HCT116 (cell line): ENCODE data around the gene GRIK1. TPM values are rescaled to one million over a fixed set of nuclear protein-coding genes. Genes with fewer than 3 reads are reported as not detected.

Experiments used
- ATAC-seq: fragments of 200-7000 bp; cut with Tn5 transposase; 2 replicates; pipeline ENCODE4 v1.9.1; 2020; ENCODE audit warnings: mild to moderate bottlenecking, moderate library complexity
- BruUV-seq: library from RNA; stranded (reverse); fragments of 400-500 nt; replicated peaks from 2 replicates; lab custom pipeline; 2021; lab: Mats Ljungman, UMichigan
- CTCF ChIA-PET: fragments of 300-600 bp; sonication (Branson Sonifier 250); formaldehyde crosslinking; loops from one replicate; lab custom pipeline; 2021; ENCODE audit warnings: antibody characterized with exemption; lab: Charles Lee
- POLR2A ChIA-PET: fragments of 300-600, 350-600 bp; sonication (Branson Sonifier 250); formaldehyde crosslinking; loops from one replicate; lab custom pipeline; 2021; ENCODE audit warnings: antibody characterized with exemption; lab: Charles Lee
- RAD21 ChIA-PET, 2 experiments: fragments of 300-600 bp; sonication (Branson Sonifier 250); formaldehyde crosslinking; loops; one replicate each; lab custom pipeline; 2023; ENCODE audit warnings: low total read pairs in 2 of 2; ENCODE audit not compliant: uncharacterized antibody in 2 of 2, unreplicated experiment in 2 of 2, low non-redundant PET in 1 of 2; lab: Charles Lee
- DNase-seq: peaks from one replicate; pipeline ENCODE4 v3.0.0-alpha.2; 2010; ENCODE audit warnings: low read depth, low spot score
- H2AFZ ChIP-seq: fragments of 200-600 bp; shearing (Covaris generic), sonication (generic); 2 replicates; pipeline ENCODE4 v1.6.1; 2017; ENCODE audit warnings: low read depth, mixed run types, mixed read lengths, antibody characterized with exemption, low read length; ENCODE audit not compliant: poor library complexity, severe bottlenecking
- H3K27ac ChIP-seq: 2 replicates; pipeline ENCODE4 v1.5.1; 2012; ENCODE audit warnings: low read depth, low read length
- H3K27me3 ChIP-seq: fragments of 200-600 bp; sonication (generic); 2 replicates; pipeline ENCODE4 v1.6.1; 2016; ENCODE audit warnings: mixed run types, low read length, mixed read lengths; ENCODE audit not compliant: insufficient read depth
- H3K36me3 ChIP-seq, 2 experiments: fragments of 200-500 bp in 1 of 2; fragments of 200-600 bp in 1 of 2; sonication (Bioruptor generic) in 1 of 2; sonication (generic) in 1 of 2; 2 replicates each; pipeline versions ENCODE4 v1.5.1 to v1.6.1; 2014 to 2016; ENCODE audit warnings: low read length in 2 of 2, inconsistent platforms in 1 of 2, mixed read lengths in 1 of 2, mixed run types in 1 of 2; ENCODE audit not compliant: insufficient read depth in 2 of 2, control insufficient read depth in 1 of 2
- H3K4me1 ChIP-seq, 2 experiments: fragments of 200-600 bp in 1 of 2; sonication (generic) in 1 of 2; 2 replicates each; pipeline versions ENCODE4 v1.5.1 to v1.6.1; 2012 to 2017; ENCODE audit warnings: low read length in 2 of 2, inconsistent platforms in 1 of 2, mild to moderate bottlenecking in 1 of 2, mixed read lengths in 1 of 2, mixed run types in 1 of 2, moderate library complexity in 1 of 2; ENCODE audit not compliant: insufficient read depth in 2 of 2, control insufficient read depth in 1 of 2
- H3K4me2 ChIP-seq: fragments of 200-600 bp; sonication (generic); 2 replicates; pipeline ENCODE4 v1.6.1; 2017; ENCODE audit warnings: mixed run types, low read length, mixed read lengths
- H3K4me3 ChIP-seq, 2 experiments: fragments of 200-600 bp in 1 of 2; sonication (generic) in 1 of 2; replicated peaks in 1 of 2; 2 replicates each; pipeline ENCODE4 v1.5.1; 2011 to 2016; ENCODE audit warnings: low read length in 2 of 2, control low read depth in 1 of 2, low read depth in 1 of 2, mild to moderate bottlenecking in 1 of 2, mixed read lengths in 1 of 2, mixed run types in 1 of 2
- H3K79me2 ChIP-seq: fragments of 200-600 bp; sonication (generic); 2 replicates; pipeline ENCODE4 v1.6.1; 2017; ENCODE audit warnings: mild to moderate bottlenecking, mixed run types, low read length, moderate library complexity, mixed read lengths; ENCODE audit not compliant: insufficient read depth
- H3K9ac ChIP-seq: fragments of 200-600 bp; sonication (generic); 2 replicates; pipeline ENCODE4 v1.6.1; 2016; ENCODE audit warnings: low read length, mixed read lengths
- H3K9me2 ChIP-seq: fragments of 200-600 bp; sonication (generic), shearing (Covaris generic); 2 replicates; pipeline ENCODE4 v1.6.1; 2017; ENCODE audit warnings: mixed run types, mild to moderate bottlenecking, moderate library complexity; ENCODE audit not compliant: insufficient read depth
- H3K9me3 ChIP-seq, 2 experiments: fragments of 200-500 bp in 1 of 2; fragments of 200-600 bp in 1 of 2; sonication (Bioruptor generic) in 1 of 2; sonication (generic) in 1 of 2; 2 replicates each; pipeline ENCODE4 v1.6.1; 2014 to 2017; ENCODE audit warnings: low read length in 2 of 2, mixed read lengths in 2 of 2, inconsistent platforms in 1 of 2, low read depth in 1 of 2, mild to moderate bottlenecking in 1 of 2, mixed run types in 1 of 2, moderate library complexity in 1 of 2; ENCODE audit not compliant: control insufficient read depth in 1 of 2, insufficient read depth in 1 of 2
- H4K20me1 ChIP-seq: fragments of 200-600 bp; sonication (generic), shearing (Covaris generic); 2 replicates; pipeline ENCODE4 v1.6.1; 2017; ENCODE audit warnings: mixed run types, mild to moderate bottlenecking, moderate library complexity; ENCODE audit not compliant: insufficient read depth
- CBX3 ChIP-seq: IDR thresholded peaks from 2 replicates; pipeline ENCODE4 v1.6.1; 2012; ENCODE audit warnings: low read depth
- EZH2 ChIP-seq: fragments of 200-600 bp; sonication (generic); IDR thresholded peaks from 2 replicates; pipeline ENCODE4 v1.6.1; 2017; ENCODE audit warnings: antibody characterized with exemption, mixed run types
- EZH2phosphoT487 ChIP-seq: fragments of 200-600 bp; IDR thresholded peaks from 2 replicates; pipeline ENCODE4 v1.6.1; 2018; ENCODE audit warnings: antibody characterized with exemption, borderline replicate concordance
- JUND ChIP-seq: IDR thresholded peaks from 2 replicates; pipeline ENCODE4 v1.6.1; 2012
- RAD21 ChIP-seq: IDR thresholded peaks from 2 replicates; pipeline ENCODE4 v1.6.1; 2012; ENCODE audit warnings: low read depth, mild to moderate bottlenecking
- SRF ChIP-seq: IDR thresholded peaks from 2 replicates; pipeline ENCODE4 v1.6.1; 2012; ENCODE audit warnings: low read depth
- TCF7L2 ChIP-seq: IDR thresholded peaks from 2 replicates; pipeline ENCODE4 v1.7.0; 2011; ENCODE audit warnings: borderline replicate concordance, inconsistent platforms; ENCODE audit not compliant: insufficient read depth, insufficient read length; ENCODE audit errors: extremely low read depth
- YY1 ChIP-seq: IDR thresholded peaks from 2 replicates; pipeline ENCODE4 v1.6.1; 2011; ENCODE audit warnings: low read length, low read depth, moderate library complexity, mild to moderate bottlenecking; ENCODE audit not compliant: insufficient replicate concordance; ENCODE audit errors: extremely low read depth
- ZNF274 ChIP-seq: fragments of 200-500 bp; sonication (Bioruptor generic); IDR thresholded peaks from 2 replicates; pipeline ENCODE4 v1.6.1; 2014; ENCODE audit warnings: mild to moderate bottlenecking, low read depth, low read length, inconsistent platforms
- intact Hi-C: fragments of 100-400 bp; cut with micrococcal nuclease; formaldehyde crosslinking; loops from 2 replicates; pipeline ENCODE4 v1.10.0; 2022
- total RNA-seq: library from RNA; stranded (reverse); gene quantifications from one replicate; pipeline ENCODE4 v1.2.1, GENCODE V29; 2021; ENCODE audit not compliant: unreplicated experiment
- TF ChIP-seq, protein P1 (sequence below): IDR thresholded peaks from 2 replicates; pipeline ENCODE4 v1.6.1; 2012
- TF ChIP-seq, protein P2 (sequence below): IDR thresholded peaks from 2 replicates; pipeline ENCODE4 v1.6.1; 2011; ENCODE audit warnings: mild to moderate bottlenecking, low read length, moderate library complexity; ENCODE audit not compliant: insufficient replicate concordance; ENCODE audit errors: extremely low read depth

GRIK1 gene
- total RNA-seq, 1 experiment from 2014 or later, result not detected

DNA sequence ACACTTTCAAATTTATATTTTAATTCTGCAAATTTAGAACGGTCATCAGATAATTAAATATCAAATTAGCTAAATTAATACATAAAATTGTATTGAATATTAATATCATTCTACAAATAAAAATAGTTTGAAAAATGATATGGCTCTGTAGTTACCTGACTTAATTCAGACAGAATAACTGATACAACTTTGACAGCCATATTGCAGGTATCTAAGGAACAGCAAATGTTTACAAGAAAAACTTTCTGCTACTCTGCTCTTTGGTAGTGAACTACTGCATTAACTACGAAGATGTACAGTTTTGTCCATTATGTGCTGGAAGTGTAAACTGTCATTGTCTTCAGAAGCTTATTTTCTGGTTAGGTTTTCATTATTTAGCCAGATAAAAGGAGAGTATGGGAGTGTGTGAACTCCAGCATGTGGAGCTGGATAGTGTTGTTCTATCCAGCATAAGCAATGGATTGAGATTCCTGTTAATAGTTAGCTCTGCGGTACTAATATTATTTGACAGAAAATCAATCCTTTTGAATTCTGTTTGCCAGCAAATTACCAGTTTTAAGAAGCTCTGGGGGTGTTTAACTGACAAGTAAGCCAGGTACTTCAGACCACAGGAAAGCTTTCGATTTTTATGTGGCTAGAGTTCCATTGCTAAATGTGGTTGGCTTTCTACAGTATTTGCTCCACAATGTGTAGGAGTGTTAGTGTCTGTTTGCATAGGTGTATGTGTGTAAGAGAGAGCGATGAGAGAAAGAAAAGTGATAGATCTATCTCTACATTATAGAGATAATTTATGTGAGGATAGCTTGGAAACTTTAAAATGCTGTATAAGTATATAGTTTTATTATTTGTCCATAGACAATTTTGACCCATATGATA, 247.9 kb downstream of the GRIK1 start:
- Histone ChIP-seq H3K4me3 (no peak overlapping the region), H3K27me3 (no peaks in the 10 kb centered on the region)
- no peak for TF ChIP-seq EZH2
- TF ChIP-seq JUND, result no peak
- no peak for TF ChIP-seq CBX3
- no peak for TF ChIP-seq SRF
- TF ChIP-seq YY1, result no peak
- TF ChIP-seq TCF7L2, result no peak
- no peak for TF ChIP-seq ZNF274
- TF ChIP-seq EZH2phosphoT487, result no peak
- TF ChIP-seq, all 23 proteins: peak for 0
- H3K79me2 ChIP-seq, result no peaks in the 10 kb centered on the region
- DNase-seq (no peak), ATAC-seq (no peak)
- no peaks in the 10 kb centered on the region for H3K4me1 ChIP-seq
- intact Hi-C loops, result no loop called here
- H3K9me2 ChIP-seq, result no peaks in the 10 kb centered on the region
- no peak overlapping the region for H3K27ac ChIP-seq
- no peak overlapping the region for H3K9ac ChIP-seq
- H3K36me3 ChIP-seq, result no peaks in the 10 kb centered on the region
- no peak overlapping the region for H3K4me2 ChIP-seq
- ChIA-PET RAD21 (no interaction called here), POLR2A (no interaction called here), CTCF (no interaction called here)
- BruUV-seq, result no TSS peak
- H4K20me1 ChIP-seq, result no peaks in the 10 kb centered on the region
- H2AFZ ChIP-seq, result no peak overlapping the region
- peaks cover 0 to 13% of the 10 kb centered on the region in 2 experiments; a peak in 2 of 4 replicates for H3K9me3 ChIP-seq

DNA sequence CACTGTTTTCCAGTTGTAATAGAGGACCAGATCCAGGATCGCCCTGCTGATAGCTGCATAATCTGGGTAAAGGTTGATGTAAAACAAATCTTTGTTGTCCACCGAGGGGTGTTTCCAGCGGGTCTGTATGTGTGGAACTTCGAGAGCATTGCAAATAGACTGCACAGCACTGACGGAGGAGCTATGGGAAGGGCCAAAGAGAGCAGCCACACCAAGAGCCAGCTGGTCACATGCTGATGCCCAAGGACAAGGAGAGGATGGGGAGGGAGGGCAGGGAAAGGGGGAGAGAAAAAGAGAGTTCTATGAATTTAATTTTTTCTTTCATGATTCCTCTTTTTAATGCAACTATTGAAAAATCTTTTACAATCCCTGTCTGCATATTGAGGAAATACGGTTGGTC, 250.0 kb downstream of the GRIK1 start:
- no peak for DNase-seq
- no peak overlapping the region for H3K27ac ChIP-seq
- ChIA-PET CTCF (no interaction called here), POLR2A (no interaction called here), RAD21 (no interaction called here)
- intact Hi-C loops, result no loop called here
- H3K79me2 ChIP-seq, result no peaks in the 10 kb centered on the region
- H3K27me3 ChIP-seq, result no peaks in the 10 kb centered on the region
- no peak overlapping the region for H3K9ac ChIP-seq
- no peak for ATAC-seq
- H3K4me3 ChIP-seq, result no peak overlapping the region
- H3K9me2 ChIP-seq, result no peaks in the 10 kb centered on the region
- H2AFZ ChIP-seq, result no peak overlapping the region
- H3K4me1 ChIP-seq, result no peaks in the 10 kb centered on the region
- H3K4me2 ChIP-seq, result no peak overlapping the region
- no TSS peak for BruUV-seq
- no peak for TF ChIP-seq YY1
- TF ChIP-seq, protein P1, sequence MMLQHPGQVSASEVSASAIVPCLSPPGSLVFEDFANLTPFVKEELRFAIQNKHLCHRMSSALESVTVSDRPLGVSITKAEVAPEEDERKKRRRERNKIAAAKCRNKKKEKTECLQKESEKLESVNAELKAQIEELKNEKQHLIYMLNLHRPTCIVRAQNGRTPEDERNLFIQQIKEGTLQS, result no peak
- TF ChIP-seq CBX3, result no peak
- no peak for TF ChIP-seq RAD21
- no peak for TF ChIP-seq JUND
- TF ChIP-seq, protein P2, sequence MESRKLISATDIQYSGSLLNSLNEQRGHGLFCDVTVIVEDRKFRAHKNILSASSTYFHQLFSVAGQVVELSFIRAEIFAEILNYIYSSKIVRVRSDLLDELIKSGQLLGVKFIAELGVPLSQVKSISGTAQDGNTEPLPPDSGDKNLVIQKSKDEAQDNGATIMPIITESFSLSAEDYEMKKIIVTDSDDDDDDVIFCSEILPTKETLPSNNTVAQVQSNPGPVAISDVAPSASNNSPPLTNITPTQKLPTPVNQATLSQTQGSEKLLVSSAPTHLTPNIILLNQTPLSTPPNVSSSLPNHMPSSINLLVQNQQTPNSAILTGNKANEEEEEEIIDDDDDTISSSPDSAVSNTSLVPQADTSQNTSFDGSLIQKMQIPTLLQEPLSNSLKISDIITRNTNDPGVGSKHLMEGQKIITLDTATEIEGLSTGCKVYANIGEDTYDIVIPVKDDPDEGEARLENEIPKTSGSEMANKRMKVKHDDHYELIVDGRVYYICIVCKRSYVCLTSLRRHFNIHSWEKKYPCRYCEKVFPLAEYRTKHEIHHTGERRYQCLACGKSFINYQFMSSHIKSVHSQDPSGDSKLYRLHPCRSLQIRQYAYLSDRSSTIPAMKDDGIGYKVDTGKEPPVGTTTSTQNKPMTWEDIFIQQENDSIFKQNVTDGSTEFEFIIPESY, result no peak
- no peaks in the 10 kb centered on the region for H3K36me3 ChIP-seq
- no peaks in the 10 kb centered on the region for H4K20me1 ChIP-seq
- H3K9me3 ChIP-seq, result peaks cover 0 to 17% of the 10 kb centered on the region in 2 experiments; a peak in 2 of 4 replicates
